Right cardiac atrium (tissue), 5 donors: ENCODE measurements around the gene TNFSF9. TPM values are rescaled to one million over a fixed set of nuclear protein-coding genes. Genes with fewer than 3 reads are reported as not detected.
A peak's percentile ranks its signal among the peaks of the same experiment; 100 is the strongest.
"Not testable (repeated sequence)": the region's sequence is repeated elsewhere in the genome, so short reads cannot be mapped to it uniquely, and the experiment has no call there.

Experiments
- ATAC-seq, 2 donors: fragments of 200-7000 bp; cut with Tn5 transposase; one replicate each; pipeline versions ENCODE4 v1.8.0 to v1.9.1; 2020; ENCODE audit warnings: moderate library complexity in 2 of 2, mild to moderate bottlenecking in 1 of 2
- DNase-seq, 3 donors: peaks; one replicate each; pipeline ENCODE4 v3.0.0-alpha.2; 2020
- H3K27ac ChIP-seq: one replicate; pipeline ENCODE4 v1.5.1; 2013; ENCODE audit warnings: mild to moderate bottlenecking, low read length, control low read depth, moderate library complexity
- H3K27me3 ChIP-seq: one replicate; pipeline ENCODE4 v1.6.1; 2013; ENCODE audit not compliant: control insufficient read depth, insufficient read depth
- H3K4me1 ChIP-seq: one replicate; pipeline ENCODE4 v1.6.1; 2013; ENCODE audit warnings: low read length; ENCODE audit not compliant: control insufficient read depth, insufficient read depth
- H3K4me3 ChIP-seq: one replicate; pipeline ENCODE4 v1.5.1; 2013; ENCODE audit warnings: low read length, control low read depth
- H3K9me3 ChIP-seq: one replicate; pipeline ENCODE4 v1.6.1; 2013; ENCODE audit warnings: low read length; ENCODE audit not compliant: control insufficient read depth
- whole genome bisulfite sequencing: extraction: QIAGEN DNeasy Blood & Tissue Kit; methylation state at CpG from one replicate; pipeline ENCODE4 v1.1.7; 2013; 5-methylcytosine and 5-hydroxymethylcytosine counted together
- intact Hi-C, 4 donors: fragments of 100-400 bp; cut with DNase I; formaldehyde crosslinking; loops; one replicate each; pipeline versions ENCODE4 v1.11.0 to v1.14.0; 2022 to 2023
- polyA plus RNA-seq: library from polyadenylated mRNA; stranded (reverse); fragments of 200-250 nt; gene quantifications from one replicate; pipeline ENCODE4 v1.2.3, GENCODE V29; 2013
- total RNA-seq, 4 donors: library from RNA; stranded (reverse); fragmentation: NEBNext Ultra II Directional; extraction: Animal tissue kit (Norgen Biotek cat#: 25700); gene quantifications; one replicate each; pipeline ENCODE4 v1.2.1, GENCODE V29; 2021
- donor health status: healthy with polysubstance abuse.
- donor health status: DM: no; HTN: yes; CAD: no.
- donor health status: DM: no; HTN: no; CAD: no.
- donor health status: DM: no; HTN: yes; CAD: no; lungs with severe emphysema.
- donor health status: DM: yes; HTN: yes; CAD: no.

The TNFSF9 gene
- total and polyA plus RNA-seq, 5 donors: 0.14 to 0.91 (median 0.20) TPM

DNA sequence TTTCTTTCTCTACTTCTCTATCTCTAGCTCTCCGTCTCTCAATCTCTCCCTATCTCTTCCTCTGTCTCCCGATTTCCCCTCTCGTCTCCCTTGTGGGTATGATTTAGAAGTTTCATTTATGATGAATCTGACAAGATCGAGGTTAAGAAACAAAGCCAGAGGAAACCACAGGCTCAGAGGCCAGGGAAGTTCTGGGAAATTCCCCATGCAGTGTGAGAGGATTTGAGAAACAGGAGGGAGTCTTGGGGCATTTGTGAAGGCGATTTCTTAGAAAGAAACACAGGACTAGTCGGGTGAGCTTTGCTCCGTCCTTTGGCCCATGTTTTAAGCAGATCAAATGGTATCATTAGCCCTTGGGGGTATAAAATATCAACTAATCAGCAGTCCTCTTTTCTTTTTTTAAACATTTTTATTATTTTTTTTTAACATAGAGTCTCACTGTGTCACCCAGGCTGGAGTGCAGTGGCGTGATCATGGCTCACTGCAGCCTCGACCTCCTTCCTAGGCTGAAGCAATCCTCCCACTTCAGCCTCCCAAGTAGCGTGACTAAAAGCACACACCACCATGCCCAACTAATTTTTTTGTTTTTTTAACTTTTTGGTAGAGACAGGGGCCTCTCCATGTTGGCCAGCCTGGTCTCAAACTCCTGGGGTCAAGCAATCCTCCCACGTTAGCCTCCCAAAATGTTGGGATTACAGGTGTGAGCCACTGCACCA is 25.8 kb downstream of the TNFSF9 start:
- Histone ChIP-seq H3K9me3 (no peaks in the 10 kb centered on the region), H3K27me3 (no peaks in the 10 kb centered on the region), H3K4me1 (no peaks in the 10 kb centered on the region), H3K27ac (no peak overlapping the region), H3K4me3 (no peak overlapping the region)
- ATAC-seq: no peak
- no peak for DNase-seq
- intact Hi-C loops: no loop called here
- WGBS: 55% methylated on average over 11 of the region's 11 CpGs

DNA sequence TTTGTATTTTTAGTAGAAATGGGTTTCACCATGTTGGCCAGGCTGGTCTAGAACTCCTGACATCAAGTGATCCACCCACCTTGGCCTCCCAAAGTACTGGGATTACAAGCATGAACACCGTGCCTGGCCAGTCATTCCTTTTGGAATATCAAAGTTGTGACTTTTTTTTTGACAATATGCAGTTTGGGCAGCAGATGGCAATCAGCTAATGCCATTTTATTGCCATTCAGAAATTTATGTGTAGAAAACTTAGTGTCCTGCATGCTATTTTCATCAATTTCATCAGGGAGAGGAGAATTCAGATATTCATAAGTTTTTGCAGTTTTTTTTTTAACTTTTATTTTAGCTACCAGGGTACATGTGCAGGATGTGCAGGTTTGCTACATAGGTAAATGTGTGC is 31.6 kb downstream of the TNFSF9 start:
- H3K4me1 ChIP-seq, ATAC-seq, DNase-seq, H3K27ac ChIP-seq, H3K9me3 ChIP-seq, H3K27me3 ChIP-seq, intact Hi-C loops, H3K4me3 ChIP-seq: not testable (repeated sequence)
- 60% methylated on average over 1 of the region's 1 CpG for WGBS

DNA sequence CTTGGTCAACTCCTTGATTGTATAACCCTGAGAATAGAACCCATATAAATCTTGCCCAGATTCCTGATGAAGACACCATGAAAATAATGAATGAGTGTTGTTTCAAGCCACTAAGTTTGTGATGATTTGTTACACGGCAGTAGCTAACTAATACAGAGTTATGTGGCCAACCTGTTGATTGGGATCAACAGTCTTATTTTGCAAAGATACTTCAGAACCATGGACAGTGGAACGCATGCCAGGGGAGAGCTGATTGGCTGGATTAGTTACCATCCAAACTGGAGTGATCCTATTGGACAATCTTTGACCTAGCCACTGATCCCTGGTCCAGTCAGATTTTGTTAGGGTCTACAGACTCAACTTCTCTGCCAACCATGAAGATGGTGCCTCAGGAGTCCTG is 33.6 kb downstream of the TNFSF9 start:
- WGBS: 69% methylated on average over 2 of the region's 2 CpGs
- intact Hi-C loops: no loop called here
- Histone ChIP-seq H3K27ac (no peak overlapping the region), H3K4me3 (no peak overlapping the region), H3K27me3 (no peaks in the 10 kb centered on the region), H3K9me3 (peaks cover 2% of the 10 kb centered on the region), H3K4me1 (no peaks in the 10 kb centered on the region)
- DNase-seq (no peak), ATAC-seq (no peak)

DNA sequence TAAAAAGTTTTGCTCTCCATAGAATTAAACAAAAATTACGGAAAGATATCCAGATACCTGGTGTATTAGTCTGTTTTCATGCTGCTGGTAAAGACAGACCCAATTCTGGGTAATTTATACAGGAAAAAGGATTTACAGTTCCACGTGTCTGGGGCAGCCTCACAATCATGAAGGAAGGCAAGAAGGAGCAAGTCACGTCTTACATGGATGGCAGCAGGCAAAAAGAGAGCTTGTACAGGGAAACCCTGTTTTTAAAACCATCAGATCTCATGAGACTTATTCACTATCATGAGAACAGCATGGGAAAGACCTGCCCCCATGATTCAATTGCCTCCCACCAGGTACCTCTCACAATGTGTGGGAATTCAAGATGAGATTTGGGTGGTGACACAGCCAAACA is 35.9 kb downstream of the TNFSF9 start:
- H3K27ac ChIP-seq, H3K4me1 ChIP-seq, H3K27me3 ChIP-seq, H3K4me3 ChIP-seq, intact Hi-C loops, ATAC-seq, H3K9me3 ChIP-seq, DNase-seq: not testable (repeated sequence)
- 68% methylated on average over 3 of the region's 3 CpGs for WGBS

DNA sequence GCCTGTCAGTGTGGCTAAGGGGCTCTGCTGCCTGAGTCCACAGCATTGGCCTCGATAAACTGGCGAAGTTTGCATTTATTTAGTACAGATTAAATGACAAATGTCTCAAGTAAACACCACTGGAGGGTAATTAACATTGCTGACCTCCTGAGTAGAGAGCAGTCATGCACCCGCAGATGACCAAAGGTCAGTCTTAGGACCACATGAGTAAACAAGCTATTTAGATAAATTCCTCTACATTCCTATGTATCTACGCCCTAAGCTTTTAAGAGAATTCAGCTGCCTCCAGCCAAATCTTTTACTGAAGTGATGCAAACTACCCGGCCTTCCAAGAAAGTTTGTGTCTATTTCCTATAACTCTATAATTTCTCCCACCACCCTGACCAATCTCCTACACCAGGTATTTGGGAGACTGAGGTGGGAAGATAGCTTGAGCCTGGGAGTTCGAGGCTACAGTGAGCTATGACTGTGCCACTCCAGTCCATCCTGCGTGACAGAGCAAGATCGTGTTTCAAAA is 37.2 kb downstream of the TNFSF9 start:
- no peak overlapping the region for H3K27ac ChIP-seq
- ATAC-seq (no peak), DNase-seq (no peak)
- H3K4me3 ChIP-seq: no peak overlapping the region
- H3K4me1 ChIP-seq: no peaks in the 10 kb centered on the region
- 73% methylated on average over 8 of the region's 8 CpGs for WGBS
- H3K9me3 ChIP-seq: peaks cover 2% of the 10 kb centered on the region
- intact Hi-C loops: no loop called here
- H3K27me3 ChIP-seq: no peaks in the 10 kb centered on the region

DNA sequence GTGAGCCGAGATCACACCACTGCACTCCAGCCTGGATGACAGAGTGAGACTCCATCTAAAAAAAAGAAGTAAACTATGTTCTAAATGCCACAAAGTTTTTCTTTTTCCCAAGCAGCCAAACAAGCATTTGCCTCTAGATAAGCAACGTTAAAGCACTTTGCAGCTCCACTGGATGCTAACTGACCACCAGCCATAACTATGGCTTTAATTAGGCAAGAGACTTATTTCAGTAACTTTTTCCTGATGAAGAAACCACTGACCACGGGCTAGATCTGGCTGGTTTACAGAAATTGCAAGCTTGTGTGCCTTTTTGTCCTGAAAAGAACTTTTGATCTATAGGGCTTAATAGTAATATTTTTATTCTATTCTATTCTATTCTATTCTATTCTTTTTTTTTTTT is 38.0 kb downstream of the TNFSF9 start:
- no peaks in the 10 kb centered on the region for H3K4me1 ChIP-seq
- H3K4me3 ChIP-seq: no peak overlapping the region
- DNase-seq (no peak), ATAC-seq (no peak)
- WGBS: 53% methylated on average over 3 of the region's 3 CpGs
- peaks cover under 1% of the 10 kb centered on the region for H3K9me3 ChIP-seq
- H3K27me3 ChIP-seq: no peaks in the 10 kb centered on the region
- H3K27ac ChIP-seq: no peak overlapping the region
- intact Hi-C loops: no loop called here

DNA sequence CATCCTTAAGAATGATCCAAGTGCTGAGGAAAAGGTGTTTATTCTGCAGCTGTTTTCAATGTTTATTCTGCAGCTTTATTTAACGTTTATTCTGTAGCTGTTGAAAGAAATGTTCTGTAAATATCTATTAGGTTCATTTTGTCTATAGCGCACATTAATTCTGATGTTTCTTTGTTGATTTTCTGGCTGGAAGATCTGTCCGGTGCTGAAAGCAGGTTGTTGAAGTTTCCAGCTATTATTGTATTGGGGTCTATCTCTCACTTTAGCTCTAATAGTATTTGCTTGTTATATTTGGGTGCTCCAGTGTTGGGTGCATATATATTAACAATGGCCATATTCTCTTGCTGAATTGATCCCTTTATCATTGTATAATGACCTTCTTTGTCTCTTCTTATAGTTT is 39.9 kb downstream of the TNFSF9 start:
- Histone ChIP-seq H3K9me3 (no peaks in the 10 kb centered on the region), H3K27me3 (no peaks in the 10 kb centered on the region), H3K4me1 (no peaks in the 10 kb centered on the region), H3K27ac (no peak overlapping the region), H3K4me3 (no peak overlapping the region)
- intact Hi-C loops: no loop called here
- 79% methylated on average over 3 of the region's 3 CpGs for WGBS
- ATAC-seq (no peak), DNase-seq (no peak)

DNA sequence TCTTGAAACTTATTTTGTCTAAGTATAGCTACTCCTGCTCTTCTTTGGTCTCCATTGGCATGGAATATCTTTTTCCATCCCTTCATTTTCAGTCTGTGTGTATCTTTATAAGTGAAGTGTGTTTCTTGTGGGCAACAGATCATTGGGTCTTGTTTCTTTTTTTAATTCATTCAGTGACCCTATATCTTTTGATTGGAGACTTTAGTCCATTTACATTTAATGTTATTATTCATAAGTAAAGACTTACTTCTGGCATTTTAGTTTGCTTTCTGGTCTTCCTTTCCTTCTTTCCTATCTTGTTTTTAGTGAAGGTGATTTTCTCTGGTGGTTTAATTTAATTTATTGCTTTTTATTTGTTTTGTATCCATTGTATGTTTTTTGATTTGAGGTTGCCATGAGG is 40.3 kb downstream of the TNFSF9 start:
- H3K4me3 ChIP-seq: no peak overlapping the region
- intact Hi-C loops: no loop called here
- H3K27me3 ChIP-seq: no peaks in the 10 kb centered on the region
- H3K9me3 ChIP-seq: no peaks in the 10 kb centered on the region
- DNase-seq: no peak
- no peak for ATAC-seq
- no peaks in the 10 kb centered on the region for H3K4me1 ChIP-seq
- H3K27ac ChIP-seq: no peak overlapping the region

DNA sequence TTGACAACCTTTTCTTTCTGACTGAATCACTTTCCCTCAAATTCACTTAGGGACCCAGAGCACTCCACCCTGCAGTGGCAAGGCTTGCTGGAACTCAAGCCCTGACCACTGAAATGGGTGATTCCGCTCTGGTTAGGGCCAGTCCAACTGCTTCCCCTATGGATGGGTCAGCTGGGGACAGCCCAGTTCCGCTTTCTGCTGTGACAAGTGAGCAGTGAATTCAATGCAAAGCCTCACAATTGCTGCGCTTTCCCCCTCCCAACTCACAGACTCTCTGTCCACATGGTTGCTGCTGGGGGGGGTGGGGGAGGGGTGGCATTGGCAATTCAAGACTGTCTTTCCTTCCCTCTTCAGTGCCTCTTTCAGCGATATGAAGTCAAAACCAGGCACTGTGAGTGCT is 41.4 kb downstream of the TNFSF9 start:
- Histone ChIP-seq H3K27ac (no peak overlapping the region), H3K4me1 (no peaks in the 10 kb centered on the region), H3K27me3 (no peaks in the 10 kb centered on the region), H3K9me3 (no peaks in the 10 kb centered on the region), H3K4me3 (no peak overlapping the region)
- DNase-seq (peak; percentile 35 to 76 (median 74)), ATAC-seq (peak; percentile 36 to 62)
- intact Hi-C loops: no loop called here
- 59% methylated on average over 4 of the region's 4 CpGs for WGBS

DNA sequence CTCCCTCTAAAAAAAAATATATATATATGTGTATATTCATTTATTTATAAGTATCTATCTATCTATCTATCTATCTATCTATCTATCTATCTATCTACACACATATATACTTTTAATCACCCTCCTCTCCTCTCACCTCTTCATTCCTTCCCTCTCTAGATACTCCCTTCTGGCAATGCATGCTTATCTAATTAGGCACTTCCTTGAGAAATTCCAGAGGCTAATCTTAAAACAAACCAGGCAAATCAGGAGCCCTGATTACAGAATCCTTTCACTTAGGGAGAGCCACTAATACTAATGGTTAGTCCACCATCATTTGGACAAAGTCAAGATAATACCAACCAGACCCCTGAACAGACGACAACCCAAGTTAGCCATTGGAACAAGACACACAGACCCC is 42.5 kb downstream of the TNFSF9 start:
- intact Hi-C loops: no loop called here
- Histone ChIP-seq H3K4me1 (no peaks in the 10 kb centered on the region), H3K27ac (no peak overlapping the region), H3K4me3 (no peak overlapping the region), H3K9me3 (no peaks in the 10 kb centered on the region), H3K27me3 (no peaks in the 10 kb centered on the region)
- 30% methylated on average over 1 of the region's 1 CpG for WGBS
- ATAC-seq (no peak), DNase-seq (no peak)

DNA sequence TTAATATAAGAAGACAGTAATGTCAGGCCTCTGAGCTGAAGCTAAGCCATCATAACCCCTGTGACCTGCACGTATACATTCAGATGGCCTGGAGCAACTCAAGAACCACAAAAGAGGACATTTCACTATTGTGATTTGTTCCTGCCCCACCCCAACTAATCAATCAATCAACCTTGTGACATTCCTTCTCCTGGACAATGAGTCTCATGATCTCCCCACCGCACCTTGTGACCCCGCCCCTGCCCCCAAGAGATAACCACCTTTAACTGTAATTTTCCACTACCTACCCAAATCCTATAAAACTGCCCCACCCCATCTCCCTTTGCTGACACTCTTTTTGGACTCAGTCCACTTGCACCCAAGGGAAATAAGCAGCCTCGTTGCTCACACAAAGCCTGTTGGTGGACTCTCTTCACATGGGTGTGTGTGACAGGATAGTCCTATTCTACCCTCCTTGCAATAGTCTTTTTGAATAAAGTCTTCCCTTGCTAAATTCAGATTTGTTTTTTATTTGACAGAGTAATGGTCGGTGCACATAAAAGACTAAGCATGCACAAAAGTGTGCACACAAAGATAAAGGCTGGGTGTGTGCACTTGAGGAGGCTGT is 46.1 kb downstream of the TNFSF9 start:
- ATAC-seq: no peak
- intact Hi-C loops: no loop called here
- Histone ChIP-seq H3K4me3 (no peak overlapping the region), H3K27me3 (no peaks in the 10 kb centered on the region), H3K27ac (no peak overlapping the region), H3K4me1 (no peaks in the 10 kb centered on the region), H3K9me3 (no peaks in the 10 kb centered on the region)
- DNase-seq: no peak
- WGBS: 67% methylated on average over 5 of the region's 5 CpGs
